IMR-90 (cell line): ENCODE results near the gene DDX4. TPM values are rescaled to one million over a fixed set of nuclear protein-coding genes. Genes with fewer than 3 reads are reported as not detected.

Experiments used
- ATAC-seq: fragments of 200-7000 bp; cut with Tn5 transposase; 2 replicates; pipeline ENCODE4 v1.9.1; 2020; ENCODE audit warnings: low read depth, mild to moderate bottlenecking, moderate library complexity
- BruUV-seq: library from RNA; stranded (reverse); fragments of 400-500 nt; replicated peaks from 2 replicates; lab custom pipeline; 2021; lab: Mats Ljungman, UMichigan
- CTCF ChIA-PET: fragments of 300-600 bp; formaldehyde crosslinking; extraction: SDS; loops from one replicate; lab custom pipeline; 2021; ENCODE audit warnings: antibody characterized with exemption; lab: Yijun Ruan, JAX
- POLR2A ChIA-PET: fragments of 300-600 bp; sonication (Branson Sonifier 250); formaldehyde crosslinking; loops from one replicate; lab custom pipeline; 2022; ENCODE audit warnings: antibody characterized with exemption; ENCODE audit not compliant: unreplicated experiment; lab: Charles Lee
- DNase-seq: peaks from one replicate; pipeline ENCODE4 v3.0.0; 2013
- H2AFZ ChIP-seq: replicated peaks from 2 replicates; pipeline ENCODE3; 2013; ENCODE audit warnings: low read length, mild to moderate bottlenecking; ENCODE audit not compliant: poor library complexity
- H2AK5ac ChIP-seq: 2 replicates; pipeline ENCODE4 v1.6.1; 2013; ENCODE audit warnings: low read depth, low read length, inconsistent platforms
- H2AK9ac ChIP-seq: replicated peaks from 2 replicates; pipeline ENCODE3; 2013; ENCODE audit warnings: mild to moderate bottlenecking, low read depth, low read length, moderate library complexity; ENCODE audit not compliant: poor library complexity
- H2BK120ac ChIP-seq: 2 replicates; pipeline ENCODE4 v1.6.1; 2013; ENCODE audit warnings: low read depth, low read length, inconsistent platforms
- H2BK15ac ChIP-seq: 3 replicates; pipeline ENCODE4 v1.6.1; 2013; ENCODE audit warnings: low read depth, low read length, inconsistent platforms
- H2BK20ac ChIP-seq: 2 replicates; pipeline ENCODE4 v1.6.1; 2013; ENCODE audit warnings: low read depth, mild to moderate bottlenecking, inconsistent platforms, low read length, moderate library complexity
- H2BK5ac ChIP-seq: 2 replicates; pipeline ENCODE4 v1.6.1; 2013; ENCODE audit warnings: mild to moderate bottlenecking, low read depth, low read length, inconsistent platforms; ENCODE audit not compliant: poor library complexity, severe bottlenecking
- H3K14ac ChIP-seq: replicated peaks from 2 replicates; pipeline ENCODE4 v1.6.1; 2013; ENCODE audit warnings: low read depth, low read length, inconsistent platforms
- H3K18ac ChIP-seq: 2 replicates; pipeline ENCODE4 v1.6.1; 2013; ENCODE audit warnings: low read depth, low read length, control low read depth
- H3K23ac ChIP-seq: 2 replicates; pipeline ENCODE4 v1.6.1; 2013; ENCODE audit warnings: low read depth, low read length, inconsistent platforms
- H3K27ac ChIP-seq: 2 replicates; pipeline ENCODE4 v1.5.1; 2013; ENCODE audit warnings: mild to moderate bottlenecking, control low read depth, low read length; ENCODE audit not compliant: insufficient read depth
- H3K27me3 ChIP-seq: 2 replicates; pipeline ENCODE4 v1.6.1; 2013; ENCODE audit warnings: low read length; ENCODE audit not compliant: control insufficient read depth, insufficient read depth
- H3K36me3 ChIP-seq: 2 replicates; pipeline ENCODE4 v1.6.1; 2013; ENCODE audit warnings: low read length, mixed read lengths; ENCODE audit not compliant: control insufficient read depth, insufficient read depth
- H3K4ac ChIP-seq: 2 replicates; pipeline ENCODE4 v1.6.1; 2013; ENCODE audit warnings: low read depth, low read length, inconsistent platforms
- H3K4me1 ChIP-seq: 2 replicates; pipeline ENCODE4 v1.6.1; 2013; ENCODE audit warnings: low read length, mixed read lengths; ENCODE audit not compliant: control insufficient read depth, insufficient read depth
- H3K4me2 ChIP-seq: 2 replicates; pipeline ENCODE4 v1.6.1; 2013; ENCODE audit warnings: low read depth, mild to moderate bottlenecking, control low read depth, low read length, moderate library complexity
- H3K4me3 ChIP-seq: 2 replicates; pipeline ENCODE4 v1.5.1; 2013; ENCODE audit warnings: low read depth, mild to moderate bottlenecking, control low read depth, low read length, moderate library complexity; ENCODE audit not compliant: insufficient read depth
- H3K56ac ChIP-seq: 2 replicates; pipeline ENCODE4 v1.6.1; 2013; ENCODE audit warnings: low read length, inconsistent platforms; ENCODE audit not compliant: insufficient read depth; ENCODE audit errors: extremely low read depth
- H3K79me1 ChIP-seq, 2 experiments: 2 replicates each; pipeline ENCODE4 v1.6.1; 2013; ENCODE audit warnings: low read length in 2 of 2, inconsistent platforms in 1 of 2, low read depth in 1 of 2
- H3K9ac ChIP-seq: 2 replicates; pipeline ENCODE4 v1.6.1; 2013; ENCODE audit warnings: low read depth, low read length, control low read depth
- H3K9me1 ChIP-seq: 2 replicates; pipeline ENCODE4 v1.6.1; 2013; ENCODE audit warnings: low read length, inconsistent platforms; ENCODE audit not compliant: insufficient read depth
- H3K9me3 ChIP-seq: 2 replicates; pipeline ENCODE4 v1.6.1; 2013; ENCODE audit warnings: low read length; ENCODE audit not compliant: control insufficient read depth, insufficient read depth
- H4K20me1 ChIP-seq: 2 replicates; pipeline ENCODE4 v1.6.1; 2013; ENCODE audit warnings: low read length, inconsistent platforms; ENCODE audit not compliant: insufficient read depth
- H4K5ac ChIP-seq: 2 replicates; pipeline ENCODE4 v1.6.1; 2013; ENCODE audit warnings: mild to moderate bottlenecking, low read depth, low read length, control low read depth
- H4K8ac ChIP-seq, 2 experiments: 2 replicates each; pipeline ENCODE4 v1.6.1; 2013; ENCODE audit warnings: low read depth in 2 of 2, low read length in 2 of 2, control low read depth in 1 of 2, inconsistent platforms in 1 of 2
- H4K91ac ChIP-seq: 2 replicates; pipeline ENCODE4 v1.6.1; 2013; ENCODE audit warnings: low read depth, low read length, inconsistent platforms; ENCODE audit not compliant: insufficient read depth
- CHD1 ChIP-seq: IDR thresholded peaks from 2 replicates; pipeline ENCODE4 v1.6.1; 2012; ENCODE audit warnings: low read depth, low read length, improper control_type of control experiment
- CTCF ChIP-seq: conservative IDR thresholded peaks from 2 replicates; pipeline ENCODE4 v1.5.1; 2012; ENCODE audit warnings: mild to moderate bottlenecking, low read depth, low read length, improper control_type of control experiment
- ELK1 ChIP-seq: fragments of 150-350 bp; IDR thresholded peaks from 2 replicates; pipeline ENCODE4 v1.6.1; 2016; ENCODE audit warnings: low read depth, mild to moderate bottlenecking, low read length, moderate library complexity, borderline replicate concordance
- RAD21 ChIP-seq: IDR thresholded peaks from 2 replicates; pipeline ENCODE4 v1.6.1; 2012; ENCODE audit warnings: low read length, improper control_type of control experiment
- RFX5 ChIP-seq: IDR thresholded peaks from 2 replicates; pipeline ENCODE4 v1.8.0; 2012; ENCODE audit warnings: low read depth, mild to moderate bottlenecking, low read length, moderate library complexity
- USF2 ChIP-seq: fragments of 150-350 bp; IDR thresholded peaks from 2 replicates; pipeline ENCODE4 v1.6.1; 2017; ENCODE audit warnings: mild to moderate bottlenecking, antibody characterized with exemption, low read length, low read depth
- WGBS, 2 experiments: methylation state at CpG; one replicate each; pipeline versions ENCODE4 v1.1.5 to v1.1.7; 2013; ENCODE audit warnings: missing lambda C conversion rate in 2 of 2; ENCODE audit not compliant: insufficient read length in 1 of 2; ENCODE audit errors: extremely low coverage in 2 of 2; 5-methylcytosine and 5-hydroxymethylcytosine counted together
- dilution Hi-C: fragments of 300-500 bp; cut with HindIII; formaldehyde crosslinking; loops from one replicate; pipeline ENCODE4 v1.14.3; 2018; ENCODE audit warnings: low sequenced_read_pairs; ENCODE audit not compliant: unreplicated experiment
- in situ Hi-C: fragments of 300-500 bp; cut with MboI; formaldehyde crosslinking; loops from 3 replicates; pipeline ENCODE4 v1.14.3; 2019; ENCODE audit warnings: low sequenced_read_pairs, inconsistent platforms, mixed read lengths
- intact Hi-C: fragments of 100-400 bp; cut with micrococcal nuclease; formaldehyde crosslinking; loops from 2 replicates; pipeline ENCODE4 v1.10.0; 2022
- polyA plus RNA-seq, 3 experiments: library from polyadenylated mRNA; depleted of rRNA; stranded (reverse); fragments of >200 nt; gene quantifications; 2 replicates each; pipeline ENCODE4 v1.2.3, GENCODE V29; 2012; ENCODE audit warnings: low replicate concordance in 1 of 3
- total RNA-seq: library from RNA; depleted of rRNA; stranded (reverse); fragments of >200 nt; gene quantifications from 2 replicates; pipeline ENCODE4 v1.2.3, GENCODE V29; 2012

Gene DDX4
- total and polyA plus RNA-seq, 2 of the 4 experiments (the other 2 are of a cell fraction), result not detected

GRCh38 chr5:55734658-55735057, 3.2 kb upstream of the DDX4 start:
- no peak for TF ChIP-seq RFX5
- no peak for TF ChIP-seq CHD1
- no peak for TF ChIP-seq ELK1
- TF ChIP-seq CTCF, result no peak
- no peak for TF ChIP-seq USF2
- TF ChIP-seq RAD21, result no peak
- in situ Hi-C loops (no loop called here), intact Hi-C loops (no loop called here), dilution Hi-C loops (no loop called here)
- Histone ChIP-seq H3K79me1 (no peaks in the 10 kb centered on the region), H3K4ac (no peak overlapping the region), H3K27ac (no peak overlapping the region), H3K27me3 (peaks cover 3% of the 10 kb centered on the region; the same call in 1 of the 2 replicates), H3K4me1 (no peaks in the 10 kb centered on the region), H3K36me3 (no peaks in the 10 kb centered on the region), H2BK120ac (no peak overlapping the region), H2AFZ (no peak overlapping the region), H4K5ac (no peak overlapping the region), H3K23ac (no peak overlapping the region), H2BK20ac (no peak overlapping the region), H3K4me3 (no peak overlapping the region), H3K56ac (no peak overlapping the region), H3K9me1 (no peaks in the 10 kb centered on the region), H4K8ac (no peak overlapping the region), H3K9me3 (no peaks in the 10 kb centered on the region), H2BK15ac (no peak overlapping the region), H4K20me1 (no peaks in the 10 kb centered on the region), H3K4me2 (no peak overlapping the region), H3K9ac (no peak overlapping the region), H3K18ac (no peak overlapping the region), H2AK5ac (no peak overlapping the region), H2AK9ac (no peak overlapping the region), H3K14ac (no peak overlapping the region), H2BK5ac (no peak overlapping the region), H4K91ac (no peak overlapping the region)
- ATAC-seq (no peak), DNase-seq (no peak)
- CTCF ChIA-PET, result no interaction called here
- no TSS peak for BruUV-seq
- POLR2A ChIA-PET, result no interaction called here
- WGBS, 2 experiments, result no CpG with 5 or more reads among the region's 1 CpG
